WTC11 (cell line): Measurements from ENCODE around the gene EPM2AIP1. TPM values are rescaled to one million over a fixed set of nuclear protein-coding genes. Genes with fewer than 3 reads are reported as not detected.

Experiments used
- ATAC-seq: fragments of 200-7000 bp; cut with Tn5 transposase; 2 replicates; pipeline ENCODE4 v1.10.0; 2021; ENCODE audit warnings: mild to moderate bottlenecking, moderate library complexity
- CTCF ChIA-PET: fragments of 300-600 bp; sonication (Branson Sonifier 250); formaldehyde crosslinking; loops from one replicate; lab custom pipeline; 2021; ENCODE audit warnings: antibody characterized with exemption; lab: Charles Lee
- POLR2A ChIA-PET: fragments of 350-600 bp; sonication (Branson Sonifier 250); formaldehyde crosslinking; loops from one replicate; lab custom pipeline; 2021; ENCODE audit warnings: antibody characterized with exemption; lab: Charles Lee
- DNase-seq: peaks from one replicate; pipeline ENCODE4 v3.0.0; 2021; ENCODE audit warnings: low spot score
- H3K27ac Mint-ChIP-seq: 2 replicates; pipeline ENCODE4 v1.8.0; 2021; ENCODE audit warnings: mixed read lengths
- H3K27me3 Mint-ChIP-seq: 2 replicates; pipeline ENCODE4 v1.8.0; 2021; ENCODE audit warnings: low read depth, mild to moderate bottlenecking, moderate library complexity, mixed read lengths
- H3K36me3 Mint-ChIP-seq: 2 replicates; pipeline ENCODE4 v1.8.0; 2021; ENCODE audit warnings: mixed read lengths
- H3K4me1 Mint-ChIP-seq: 2 replicates; pipeline ENCODE4 v1.8.0; 2022; ENCODE audit warnings: mixed read lengths
- H3K4me3 Mint-ChIP-seq: 2 replicates; pipeline ENCODE4 v1.8.0; 2021; ENCODE audit warnings: mild to moderate bottlenecking, moderate library complexity, mixed read lengths
- H3K9me3 Mint-ChIP-seq: 2 replicates; pipeline ENCODE4 v1.8.0; 2021; ENCODE audit warnings: mixed read lengths
- ATF1 ChIP-seq: sonication (generic); formaldehyde crosslinking; IDR thresholded peaks from 2 replicates; pipeline ENCODE4 v1.8.1; 2023; ENCODE audit warnings: mild to moderate bottlenecking, moderate library complexity, missing genetic modification reagents
- CREB1 ChIP-seq: sonication (generic); formaldehyde crosslinking; IDR thresholded peaks from 2 replicates; pipeline ENCODE4 v1.8.0; 2023; ENCODE audit warnings: mild to moderate bottlenecking, missing genetic modification reagents
- FOXJ3 ChIP-seq: sonication (generic); formaldehyde crosslinking; IDR thresholded peaks from 2 replicates; pipeline ENCODE4 v1.9.0; 2021; ENCODE audit warnings: missing genetic modification reagents, mild to moderate bottlenecking, borderline replicate concordance
- GABPB1 ChIP-seq: sonication (generic); formaldehyde crosslinking; IDR thresholded peaks from 2 replicates; pipeline ENCODE4 v1.8.1; 2023; ENCODE audit warnings: mild to moderate bottlenecking, missing genetic modification reagents
- GTF2I ChIP-seq: fragments of 250-450 bp; sonication (Bioruptor Pico); conservative IDR thresholded peaks from 2 replicates; pipeline ENCODE4 v1.4.0; 2021; ENCODE audit warnings: mild to moderate bottlenecking
- IRF2 ChIP-seq: sonication (generic); formaldehyde crosslinking; IDR thresholded peaks from 2 replicates; pipeline ENCODE4 v1.8.0; 2022; ENCODE audit warnings: low read depth, missing genetic modification reagents, borderline replicate concordance
- MXD4 ChIP-seq: fragments of 250-450 bp; sonication (Bioruptor Pico); IDR thresholded peaks from 2 replicates; pipeline ENCODE4 v1.8.0; 2021; ENCODE audit warnings: mild to moderate bottlenecking, moderate library complexity, borderline replicate concordance
- NFATC4 ChIP-seq: fragments of 250-450 bp; sonication (Bioruptor Pico); IDR thresholded peaks from 2 replicates; pipeline ENCODE4 v1.9.0; 2021; ENCODE audit warnings: mild to moderate bottlenecking
- OVOL2 ChIP-seq: fragments of 250-450 bp; sonication (Bioruptor Pico); IDR thresholded peaks from 2 replicates; pipeline ENCODE4 v1.9.0; 2021; ENCODE audit warnings: mild to moderate bottlenecking, borderline replicate concordance
- SMAD3 ChIP-seq: sonication (generic); formaldehyde crosslinking; IDR thresholded peaks from 2 replicates; pipeline ENCODE4 v1.8.0; 2022; ENCODE audit warnings: missing genetic modification reagents, mild to moderate bottlenecking, borderline replicate concordance
- TEAD1 ChIP-seq: sonication (generic); formaldehyde crosslinking; IDR thresholded peaks from 2 replicates; pipeline ENCODE4 v1.8.0; 2022; ENCODE audit warnings: mild to moderate bottlenecking, missing genetic modification reagents
- TEAD4 ChIP-seq: sonication (generic); formaldehyde crosslinking; IDR thresholded peaks from 2 replicates; pipeline ENCODE4 v1.8.0; 2022; ENCODE audit warnings: mild to moderate bottlenecking, missing genetic modification reagents
- ZNF232 ChIP-seq: sonication (generic); formaldehyde crosslinking; IDR thresholded peaks from 2 replicates; pipeline ENCODE4 v1.8.0; 2022; ENCODE audit warnings: mild to moderate bottlenecking, missing genetic modification reagents
- ZNF263 ChIP-seq: sonication (generic); formaldehyde crosslinking; IDR thresholded peaks from 2 replicates; pipeline ENCODE4 v1.8.1; 2022; ENCODE audit warnings: low read depth, mild to moderate bottlenecking, moderate library complexity, missing genetic modification reagents
- ZNF396 ChIP-seq: fragments of 250-450 bp; sonication (Bioruptor Pico); IDR thresholded peaks from 2 replicates; pipeline ENCODE4 v1.8.0; 2021; ENCODE audit warnings: mild to moderate bottlenecking, moderate library complexity, borderline replicate concordance
- ZNF671 ChIP-seq: fragments of 250-450 bp; sonication (Bioruptor Pico); IDR thresholded peaks from 2 replicates; pipeline ENCODE4 v1.8.0; 2021; ENCODE audit warnings: mild to moderate bottlenecking
- total RNA-seq: library from RNA; stranded (reverse); gene quantifications from 3 replicates; pipeline ENCODE4 v1.2.3, GENCODE V29; 2021
- TF ChIP-seq, protein P1 (sequence below): fragments of 250-450 bp; sonication (Bioruptor Pico); IDR thresholded peaks from 2 replicates; pipeline ENCODE4 v1.9.0; 2021; ENCODE audit warnings: mild to moderate bottlenecking
- TF ChIP-seq, protein P2 (sequence below): sonication (generic); formaldehyde crosslinking; IDR thresholded peaks from 2 replicates; pipeline ENCODE4 v1.8.1; 2023; ENCODE audit warnings: mild to moderate bottlenecking, missing genetic modification reagents
- TF ChIP-seq, protein P3 (sequence below): fragments of 200-600 bp; IDR thresholded peaks from 2 replicates; pipeline ENCODE4 v1.8.0; 2022; ENCODE audit warnings: antibody characterized with exemption
- TF ChIP-seq, protein P4 (sequence below): sonication (generic); formaldehyde crosslinking; conservative IDR thresholded peaks from 2 replicates; pipeline ENCODE4 v1.8.1; 2023; ENCODE audit warnings: mild to moderate bottlenecking, low read depth, missing genetic modification reagents, moderate library complexity
- TF ChIP-seq, protein P5 (sequence below): sonication (generic); formaldehyde crosslinking; IDR thresholded peaks from 2 replicates; pipeline ENCODE4 v1.8.0; 2022; ENCODE audit warnings: missing genetic modification reagents
- TF ChIP-seq, protein P6 (sequence below): sonication (generic); formaldehyde crosslinking; IDR thresholded peaks from 2 replicates; pipeline ENCODE4 v1.8.1; 2023; ENCODE audit warnings: mild to moderate bottlenecking, missing genetic modification reagents, moderate library complexity
- TF ChIP-seq, protein P7 (sequence below): fragments of 250-450 bp; sonication (Bioruptor Pico); conservative IDR thresholded peaks from 2 replicates; pipeline ENCODE4 v1.9.0; 2021; ENCODE audit warnings: mild to moderate bottlenecking

The EPM2AIP1 gene
- total RNA-seq, 1 experiment from 2014 or later = 11.0 TPM

DNA sequence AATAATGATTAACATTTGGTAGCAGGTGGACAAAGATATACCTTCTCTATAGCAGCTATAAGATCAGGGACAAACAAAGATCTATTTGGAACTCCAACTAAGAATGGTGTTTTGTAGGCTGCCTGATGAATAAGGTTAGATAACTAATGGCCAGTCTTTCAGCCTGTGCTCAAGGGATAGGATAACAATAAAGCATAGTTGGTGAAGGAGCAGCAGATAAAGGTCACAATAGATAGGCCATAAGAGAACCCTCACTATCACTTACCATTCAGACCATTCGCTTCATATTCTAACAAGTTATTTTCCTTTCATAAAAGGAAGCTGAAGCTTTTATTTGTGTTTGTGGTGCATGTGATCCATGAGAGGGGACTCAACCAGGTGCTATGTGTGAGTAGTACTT lies 19.8 kb downstream of the EPM2AIP1 start:
- Mint-ChIP-seq H3K9me3 (peaks cover 8% of the 10 kb centered on the region; the same call in 1 of the 2 replicates), H3K36me3 (0 out of 2 replicates have a peak, but pooled peaks cover 3% of the 10 kb centered on the region), H3K4me3 (no peak overlapping the region), H3K27me3 (no peaks in the 10 kb centered on the region), H3K4me1 (peaks cover 16% of the 10 kb centered on the region), H3K27ac (no peak overlapping the region)
- TF ChIP-seq IRF2 (no peak), FOXJ3 (CRISPR knock-in tag) (no peak), MXD4 (CRISPR knock-in tag) (no peak), TEAD1 (CRISPR knock-in tag) (no peak), OVOL2 (CRISPR knock-in tag) (no peak), ATF1 (CRISPR knock-in tag) (no peak), ZNF263 (CRISPR knock-in tag) (no peak), GABPB1 (CRISPR knock-in tag) (no peak), ZNF396 (no peak), GTF2I (CRISPR knock-in tag) (no peak), SMAD3 (no peak)
- TF ChIP-seq, protein P1, sequence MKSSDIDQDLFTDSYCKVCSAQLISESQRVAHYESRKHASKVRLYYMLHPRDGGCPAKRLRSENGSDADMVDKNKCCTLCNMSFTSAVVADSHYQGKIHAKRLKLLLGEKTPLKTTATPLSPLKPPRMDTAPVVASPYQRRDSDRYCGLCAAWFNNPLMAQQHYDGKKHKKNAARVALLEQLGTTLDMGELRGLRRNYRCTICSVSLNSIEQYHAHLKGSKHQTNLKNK = no peak
- TF ChIP-seq, protein P2, sequence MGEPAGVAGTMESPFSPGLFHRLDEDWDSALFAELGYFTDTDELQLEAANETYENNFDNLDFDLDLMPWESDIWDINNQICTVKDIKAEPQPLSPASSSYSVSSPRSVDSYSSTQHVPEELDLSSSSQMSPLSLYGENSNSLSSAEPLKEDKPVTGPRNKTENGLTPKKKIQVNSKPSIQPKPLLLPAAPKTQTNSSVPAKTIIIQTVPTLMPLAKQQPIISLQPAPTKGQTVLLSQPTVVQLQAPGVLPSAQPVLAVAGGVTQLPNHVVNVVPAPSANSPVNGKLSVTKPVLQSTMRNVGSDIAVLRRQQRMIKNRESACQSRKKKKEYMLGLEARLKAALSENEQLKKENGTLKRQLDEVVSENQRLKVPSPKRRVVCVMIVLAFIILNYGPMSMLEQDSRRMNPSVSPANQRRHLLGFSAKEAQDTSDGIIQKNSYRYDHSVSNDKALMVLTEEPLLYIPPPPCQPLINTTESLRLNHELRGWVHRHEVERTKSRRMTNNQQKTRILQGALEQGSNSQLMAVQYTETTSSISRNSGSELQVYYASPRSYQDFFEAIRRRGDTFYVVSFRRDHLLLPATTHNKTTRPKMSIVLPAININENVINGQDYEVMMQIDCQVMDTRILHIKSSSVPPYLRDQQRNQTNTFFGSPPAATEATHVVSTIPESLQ = no peak
- TF ChIP-seq, protein P3, sequence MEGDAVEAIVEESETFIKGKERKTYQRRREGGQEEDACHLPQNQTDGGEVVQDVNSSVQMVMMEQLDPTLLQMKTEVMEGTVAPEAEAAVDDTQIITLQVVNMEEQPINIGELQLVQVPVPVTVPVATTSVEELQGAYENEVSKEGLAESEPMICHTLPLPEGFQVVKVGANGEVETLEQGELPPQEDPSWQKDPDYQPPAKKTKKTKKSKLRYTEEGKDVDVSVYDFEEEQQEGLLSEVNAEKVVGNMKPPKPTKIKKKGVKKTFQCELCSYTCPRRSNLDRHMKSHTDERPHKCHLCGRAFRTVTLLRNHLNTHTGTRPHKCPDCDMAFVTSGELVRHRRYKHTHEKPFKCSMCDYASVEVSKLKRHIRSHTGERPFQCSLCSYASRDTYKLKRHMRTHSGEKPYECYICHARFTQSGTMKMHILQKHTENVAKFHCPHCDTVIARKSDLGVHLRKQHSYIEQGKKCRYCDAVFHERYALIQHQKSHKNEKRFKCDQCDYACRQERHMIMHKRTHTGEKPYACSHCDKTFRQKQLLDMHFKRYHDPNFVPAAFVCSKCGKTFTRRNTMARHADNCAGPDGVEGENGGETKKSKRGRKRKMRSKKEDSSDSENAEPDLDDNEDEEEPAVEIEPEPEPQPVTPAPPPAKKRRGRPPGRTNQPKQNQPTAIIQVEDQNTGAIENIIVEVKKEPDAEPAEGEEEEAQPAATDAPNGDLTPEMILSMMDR = no peak
- TF ChIP-seq, protein P4, sequence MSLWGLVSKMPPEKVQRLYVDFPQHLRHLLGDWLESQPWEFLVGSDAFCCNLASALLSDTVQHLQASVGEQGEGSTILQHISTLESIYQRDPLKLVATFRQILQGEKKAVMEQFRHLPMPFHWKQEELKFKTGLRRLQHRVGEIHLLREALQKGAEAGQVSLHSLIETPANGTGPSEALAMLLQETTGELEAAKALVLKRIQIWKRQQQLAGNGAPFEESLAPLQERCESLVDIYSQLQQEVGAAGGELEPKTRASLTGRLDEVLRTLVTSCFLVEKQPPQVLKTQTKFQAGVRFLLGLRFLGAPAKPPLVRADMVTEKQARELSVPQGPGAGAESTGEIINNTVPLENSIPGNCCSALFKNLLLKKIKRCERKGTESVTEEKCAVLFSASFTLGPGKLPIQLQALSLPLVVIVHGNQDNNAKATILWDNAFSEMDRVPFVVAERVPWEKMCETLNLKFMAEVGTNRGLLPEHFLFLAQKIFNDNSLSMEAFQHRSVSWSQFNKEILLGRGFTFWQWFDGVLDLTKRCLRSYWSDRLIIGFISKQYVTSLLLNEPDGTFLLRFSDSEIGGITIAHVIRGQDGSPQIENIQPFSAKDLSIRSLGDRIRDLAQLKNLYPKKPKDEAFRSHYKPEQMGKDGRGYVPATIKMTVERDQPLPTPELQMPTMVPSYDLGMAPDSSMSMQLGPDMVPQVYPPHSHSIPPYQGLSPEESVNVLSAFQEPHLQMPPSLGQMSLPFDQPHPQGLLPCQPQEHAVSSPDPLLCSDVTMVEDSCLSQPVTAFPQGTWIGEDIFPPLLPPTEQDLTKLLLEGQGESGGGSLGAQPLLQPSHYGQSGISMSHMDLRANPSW (CRISPR knock-in tag) = no peak
- CTCF ChIA-PET = interaction anchor here (0.9 to 1.3 kb wide), 3 partner anchors 15 to 20 kb away, joined by 3 to 4 read pairs (median 4); partner anchors contain the start of genes EPM2AIP1 and MLH1
- no peak for ATAC-seq
- POLR2A ChIA-PET = interaction anchor here (1.7 kb wide), 1 partner anchor 19 kb away, joined by 8 read pairs; the partner anchor contains the start of genes EPM2AIP1 and MLH1
- no peak for DNase-seq

DNA sequence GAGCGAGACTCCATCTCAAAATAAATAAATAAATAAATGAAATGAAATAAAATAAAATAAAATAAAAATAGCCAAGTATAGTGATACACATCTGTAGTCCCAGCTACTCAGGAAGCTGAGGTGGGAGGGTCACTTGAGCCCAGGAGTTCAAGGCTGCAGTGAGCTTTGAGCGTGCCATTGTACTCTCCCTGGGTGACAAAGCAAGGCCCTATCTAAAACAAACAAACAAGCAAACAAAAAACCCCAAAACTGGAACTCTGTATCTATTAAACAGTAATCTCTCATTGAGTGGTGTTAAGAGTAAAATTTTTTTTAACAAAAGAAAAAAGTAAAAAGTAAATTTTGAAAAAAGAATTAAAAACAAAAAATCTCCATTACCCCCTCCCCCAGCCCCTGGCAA lies 20.8 kb downstream of the EPM2AIP1 start:
- H3K27ac Mint-ChIP-seq = no peak overlapping the region
- H3K27me3 Mint-ChIP-seq = no peaks in the 10 kb centered on the region
- DNase-seq (no peak), ATAC-seq (no peak)
- H3K4me1 Mint-ChIP-seq = peaks cover 16% of the 10 kb centered on the region
- H3K9me3 Mint-ChIP-seq = no peaks in the 10 kb centered on the region
- no peak overlapping the region for H3K4me3 Mint-ChIP-seq
- ChIA-PET CTCF (interaction anchor here (1.2 kb wide), 1 partner anchor 21 kb away, joined by 3 read pairs; the partner anchor contains the start of genes EPM2AIP1 and MLH1), POLR2A (no interaction called here)
- no peaks in the 10 kb centered on the region for H3K36me3 Mint-ChIP-seq
- TF ChIP-seq CREB1 (no peak), ZNF232 (CRISPR knock-in tag) (no peak), ZNF671 (CRISPR knock-in tag) (no peak), FOXJ3 (CRISPR knock-in tag) (no peak), NFATC4 (CRISPR knock-in tag) (no peak), TEAD4 (CRISPR knock-in tag) (no peak)
- TF ChIP-seq, protein P5, sequence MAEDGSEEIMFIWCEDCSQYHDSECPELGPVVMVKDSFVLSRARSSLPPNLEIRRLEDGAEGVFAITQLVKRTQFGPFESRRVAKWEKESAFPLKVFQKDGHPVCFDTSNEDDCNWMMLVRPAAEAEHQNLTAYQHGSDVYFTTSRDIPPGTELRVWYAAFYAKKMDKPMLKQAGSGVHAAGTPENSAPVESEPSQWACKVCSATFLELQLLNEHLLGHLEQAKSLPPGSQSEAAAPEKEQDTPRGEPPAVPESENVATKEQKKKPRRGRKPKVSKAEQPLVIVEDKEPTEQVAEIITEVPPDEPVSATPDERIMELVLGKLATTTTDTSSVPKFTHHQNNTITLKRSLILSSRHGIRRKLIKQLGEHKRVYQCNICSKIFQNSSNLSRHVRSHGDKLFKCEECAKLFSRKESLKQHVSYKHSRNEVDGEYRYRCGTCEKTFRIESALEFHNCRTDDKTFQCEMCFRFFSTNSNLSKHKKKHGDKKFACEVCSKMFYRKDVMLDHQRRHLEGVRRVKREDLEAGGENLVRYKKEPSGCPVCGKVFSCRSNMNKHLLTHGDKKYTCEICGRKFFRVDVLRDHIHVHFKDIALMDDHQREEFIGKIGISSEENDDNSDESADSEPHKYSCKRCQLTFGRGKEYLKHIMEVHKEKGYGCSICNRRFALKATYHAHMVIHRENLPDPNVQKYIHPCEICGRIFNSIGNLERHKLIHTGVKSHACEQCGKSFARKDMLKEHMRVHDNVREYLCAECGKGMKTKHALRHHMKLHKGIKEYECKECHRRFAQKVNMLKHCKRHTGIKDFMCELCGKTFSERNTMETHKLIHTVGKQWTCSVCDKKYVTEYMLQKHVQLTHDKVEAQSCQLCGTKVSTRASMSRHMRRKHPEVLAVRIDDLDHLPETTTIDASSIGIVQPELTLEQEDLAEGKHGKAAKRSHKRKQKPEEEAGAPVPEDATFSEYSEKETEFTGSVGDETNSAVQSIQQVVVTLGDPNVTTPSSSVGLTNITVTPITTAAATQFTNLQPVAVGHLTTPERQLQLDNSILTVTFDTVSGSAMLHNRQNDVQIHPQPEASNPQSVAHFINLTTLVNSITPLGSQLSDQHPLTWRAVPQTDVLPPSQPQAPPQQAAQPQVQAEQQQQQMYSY (CRISPR knock-in tag) = no peak
- TF ChIP-seq, protein P6, sequence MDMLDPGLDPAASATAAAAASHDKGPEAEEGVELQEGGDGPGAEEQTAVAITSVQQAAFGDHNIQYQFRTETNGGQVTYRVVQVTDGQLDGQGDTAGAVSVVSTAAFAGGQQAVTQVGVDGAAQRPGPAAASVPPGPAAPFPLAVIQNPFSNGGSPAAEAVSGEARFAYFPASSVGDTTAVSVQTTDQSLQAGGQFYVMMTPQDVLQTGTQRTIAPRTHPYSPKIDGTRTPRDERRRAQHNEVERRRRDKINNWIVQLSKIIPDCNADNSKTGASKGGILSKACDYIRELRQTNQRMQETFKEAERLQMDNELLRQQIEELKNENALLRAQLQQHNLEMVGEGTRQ = no peak
- TF ChIP-seq, protein P7, sequence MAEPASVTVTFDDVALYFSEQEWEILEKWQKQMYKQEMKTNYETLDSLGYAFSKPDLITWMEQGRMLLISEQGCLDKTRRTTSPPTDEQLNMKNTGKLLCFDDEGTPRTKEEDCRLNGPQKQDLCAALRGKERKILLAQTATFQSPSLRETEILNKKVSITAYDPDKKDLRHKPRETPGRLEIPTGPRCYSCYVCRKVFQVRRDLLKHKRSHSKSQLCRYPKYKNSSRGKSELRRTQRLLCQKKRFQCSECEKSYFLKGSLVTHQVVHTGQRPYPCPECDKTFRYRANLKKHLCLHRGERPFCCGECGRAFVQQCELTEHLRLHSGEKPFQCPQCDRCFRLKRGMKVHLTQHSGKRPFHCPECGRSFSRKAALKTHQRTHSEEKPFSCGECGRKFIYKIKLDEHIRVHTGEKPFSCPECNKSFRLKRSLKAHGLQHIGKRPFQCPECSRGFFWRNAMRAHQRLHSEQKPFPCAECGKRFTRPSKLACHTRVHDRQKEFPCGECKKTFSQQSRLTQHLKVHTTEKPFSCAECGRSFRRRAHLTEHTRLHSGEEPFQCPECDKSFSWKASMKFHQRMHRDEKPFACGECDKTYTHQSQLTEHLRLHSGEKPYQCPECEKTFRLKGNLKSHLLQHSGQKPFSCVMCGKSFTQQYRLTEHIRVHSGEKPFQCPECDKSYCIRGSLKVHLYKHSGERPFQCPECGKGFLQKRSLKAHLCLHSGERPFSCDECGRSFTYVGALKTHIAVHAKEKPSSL (CRISPR knock-in tag) = no peak
